TTC549 (cell line): Measurements from ENCODE around the gene TRPM4.
"Not testable (repeated sequence)": the region's sequence is repeated elsewhere in the genome, so short reads cannot be mapped to it uniquely, and the experiment has no call there.

Experiments
- FAIRE-seq: peaks from 2 replicates; lab custom pipeline; 2012; peaks lifted over from hg19 to GRCh38; lab: Jason Lieb, UNC

The TRPM4 gene

GRCh38 chr19:49190781-49191180 lies 33.2 kb downstream of the TRPM4 start:
- no peak for FAIRE-seq

GRCh38 chr19:49193822-49194394 lies 36.3 kb downstream of the TRPM4 start:
- FAIRE-seq = no peak

GRCh38 chr19:49194408-49194807 lies 36.8 kb downstream of the TRPM4 start:
- no peak for FAIRE-seq

- FAIRE-seq = no peak
Measured at GRCh38 chr19:49196527-49197240, 39.1 kb downstream of the TRPM4 start.

GRCh38 chr19:49200238-49200862 lies 42.8 kb downstream of the TRPM4 start:
- FAIRE-seq = no peak

GRCh38 chr19:49201042-49201441 lies 43.5 kb downstream of the TRPM4 start:
- FAIRE-seq = no peak

GRCh38 chr19:49205114-49205513 lies 47.5 kb downstream of the TRPM4 start:
- no peak for FAIRE-seq

- not testable (repeated sequence) for FAIRE-seq
Measured at GRCh38 chr19:49209502-49209901, 51.9 kb downstream of the TRPM4 start.

- FAIRE-seq = no peak
Measured at GRCh38 chr19:49210108-49210900, 52.7 kb downstream of the TRPM4 start.

GRCh38 chr19:49210901-49211451 lies 53.4 kb downstream of the TRPM4 start:
- FAIRE-seq = no peak

- no peak for FAIRE-seq
Measured at GRCh38 chr19:49212016-49212701, 54.6 kb downstream of the TRPM4 start.

GRCh38 chr19:49213791-49214190 lies 56.2 kb downstream of the TRPM4 start:
- no peak for FAIRE-seq

- FAIRE-seq = no peak
Measured at GRCh38 chr19:49214701-49215100, 57.1 kb downstream of the TRPM4 start.

- FAIRE-seq = no peak
Measured at GRCh38 chr19:49216071-49216470, 58.5 kb downstream of the TRPM4 start.

GRCh38 chr19:49217382-49217781 lies 59.8 kb downstream of the TRPM4 start:
- FAIRE-seq = no peak

GRCh38 chr19:49222011-49222410 lies 64.4 kb downstream of the TRPM4 start:
- no peak for FAIRE-seq

GRCh38 chr19:49222528-49222927 lies 64.9 kb downstream of the TRPM4 start:
- FAIRE-seq = no peak

- no peak for FAIRE-seq
Measured at GRCh38 chr19:49223472-49223871, 65.9 kb downstream of the TRPM4 start.

GRCh38 chr19:49224441-49224840 lies 66.8 kb downstream of the TRPM4 start:
- not testable (repeated sequence) for FAIRE-seq

GRCh38 chr19:49224879-49225278 lies 67.3 kb downstream of the TRPM4 start:
- no peak for FAIRE-seq

GRCh38 chr19:49229416-49229815 lies 71.8 kb downstream of the TRPM4 start:
- FAIRE-seq = no peak

GRCh38 chr19:49231389-49231788 lies 73.8 kb downstream of the TRPM4 start:
- no peak for FAIRE-seq
